Stimulated activated memory B cell treated with anti-CD40 and anti-IgM and Interleukin-4, amounts not matched to agents 10 μg/mL and 1 μg/mL and 100 μg/mL, for 72 hours (primary cell): Measurements from ENCODE around the gene AEBP2.
"Not testable (repeated sequence)": the region's sequence is repeated elsewhere in the genome, so short reads cannot be mapped to it uniquely, and the experiment has no call there.

Experiments used
- ATAC-seq: fragments of 150-1000 bp; cut with Tn5 transposase; 2 replicates; pipeline ENCODE4 v1.10.0; 2021
- H3K27ac Mint-ChIP-seq: one replicate; pipeline ENCODE4 v1.8.0; 2022; ENCODE audit warnings: mild to moderate bottlenecking, mixed read lengths
- H3K27me3 Mint-ChIP-seq: one replicate; pipeline ENCODE4 v1.8.0; 2022; ENCODE audit warnings: mixed read lengths
- H3K36me3 Mint-ChIP-seq: one replicate; pipeline ENCODE4 v1.8.0; 2022; ENCODE audit warnings: mixed read lengths
- H3K4me1 Mint-ChIP-seq: one replicate; pipeline ENCODE4 v1.8.0; 2022; ENCODE audit warnings: mixed read lengths
- H3K4me3 Mint-ChIP-seq: one replicate; pipeline ENCODE4 v1.8.0; 2022; ENCODE audit warnings: mild to moderate bottlenecking, moderate library complexity, mixed read lengths
- H3K9me3 Mint-ChIP-seq: one replicate; pipeline ENCODE4 v1.8.0; 2022; ENCODE audit warnings: mixed read lengths

AEBP2 gene

GRCh38 chr12:19439059-19440018 lies at the start of gene AEBP2:
TSS of gene AEBP2 (plus strand) at chr12:19439492. CDS start at chr12:19439700, 208 bp downstream.
- Mint-ChIP-seq H3K36me3 (peaks cover 7% of the 10 kb centered on the region), H3K4me3 (peak within 1 kb of the TSS; percentile 93), H3K9me3 (no peaks in the 10 kb centered on the region), H3K27ac (peak within 1 kb of the TSS; percentile 94), H3K4me1 (peaks cover 20% of the 10 kb centered on the region), H3K27me3 (no peaks in the 10 kb centered on the region)
- ATAC-seq: peak; percentile 95

- H3K9me3 Mint-ChIP-seq: no peaks in the 10 kb centered on the region
- H3K4me1 Mint-ChIP-seq: no peaks in the 10 kb centered on the region
- no peak overlapping the region for H3K27ac Mint-ChIP-seq
- no peak overlapping the region for H3K4me3 Mint-ChIP-seq
- no peaks in the 10 kb centered on the region for H3K27me3 Mint-ChIP-seq
- no peak for ATAC-seq
- no peaks in the 10 kb centered on the region for H3K36me3 Mint-ChIP-seq
These were observed 49.2 kb upstream of the AEBP2 start for GRCh38 chr12:19390051-19390598.

- not testable (repeated sequence) for H3K4me1 Mint-ChIP-seq, H3K36me3 Mint-ChIP-seq, H3K9me3 Mint-ChIP-seq, H3K27me3 Mint-ChIP-seq, H3K4me3 Mint-ChIP-seq, ATAC-seq, H3K27ac Mint-ChIP-seq
These were observed 46.6 kb upstream of the AEBP2 start for GRCh38 chr12:19392644-19393043.

GRCh38 chr12:19394385-19394784 lies 44.9 kb upstream of the AEBP2 start:
- Mint-ChIP-seq H3K9me3 (no peaks in the 10 kb centered on the region), H3K4me3 (no peak overlapping the region), H3K27me3 (no peaks in the 10 kb centered on the region), H3K4me1 (no peaks in the 10 kb centered on the region), H3K27ac (no peak overlapping the region), H3K36me3 (no peaks in the 10 kb centered on the region)
- no peak for ATAC-seq

GRCh38 chr12:19397534-19397933 lies 41.8 kb upstream of the AEBP2 start:
- H3K27ac Mint-ChIP-seq: no peak overlapping the region
- no peak overlapping the region for H3K4me3 Mint-ChIP-seq
- no peaks in the 10 kb centered on the region for H3K36me3 Mint-ChIP-seq
- ATAC-seq: no peak
- H3K9me3 Mint-ChIP-seq: no peaks in the 10 kb centered on the region
- no peaks in the 10 kb centered on the region for H3K27me3 Mint-ChIP-seq
- no peaks in the 10 kb centered on the region for H3K4me1 Mint-ChIP-seq

- no peak overlapping the region for H3K4me3 Mint-ChIP-seq
- no peaks in the 10 kb centered on the region for H3K36me3 Mint-ChIP-seq
- H3K9me3 Mint-ChIP-seq: no peaks in the 10 kb centered on the region
- H3K27ac Mint-ChIP-seq: no peak overlapping the region
- no peaks in the 10 kb centered on the region for H3K4me1 Mint-ChIP-seq
- no peaks in the 10 kb centered on the region for H3K27me3 Mint-ChIP-seq
- no peak for ATAC-seq
These were observed 40.6 kb upstream of the AEBP2 start for GRCh38 chr12:19398376-19399363.

GRCh38 chr12:19400649-19401285 lies 38.5 kb upstream of the AEBP2 start:
- H3K27me3 Mint-ChIP-seq, H3K27ac Mint-ChIP-seq, H3K36me3 Mint-ChIP-seq, H3K9me3 Mint-ChIP-seq, H3K4me3 Mint-ChIP-seq, H3K4me1 Mint-ChIP-seq, ATAC-seq: not testable (repeated sequence)

- Mint-ChIP-seq H3K27me3 (no peaks in the 10 kb centered on the region), H3K4me1 (no peaks in the 10 kb centered on the region), H3K9me3 (peaks cover 3% of the 10 kb centered on the region), H3K36me3 (no peaks in the 10 kb centered on the region), H3K4me3 (no peak overlapping the region), H3K27ac (no peak overlapping the region)
- ATAC-seq: no peak
These were observed 37.1 kb upstream of the AEBP2 start for GRCh38 chr12:19402211-19402610.

- Mint-ChIP-seq H3K36me3 (no peaks in the 10 kb centered on the region), H3K27ac (no peak overlapping the region), H3K9me3 (peaks cover 3% of the 10 kb centered on the region), H3K4me3 (no peak overlapping the region), H3K27me3 (no peaks in the 10 kb centered on the region), H3K4me1 (no peaks in the 10 kb centered on the region)
- ATAC-seq: no peak
These were observed 36.4 kb upstream of the AEBP2 start for GRCh38 chr12:19402743-19403431.

- Mint-ChIP-seq H3K36me3 (no peaks in the 10 kb centered on the region), H3K27ac (no peak overlapping the region), H3K27me3 (no peaks in the 10 kb centered on the region), H3K9me3 (peaks cover 3% of the 10 kb centered on the region), H3K4me3 (no peak overlapping the region), H3K4me1 (no peaks in the 10 kb centered on the region)
- no peak for ATAC-seq
These were observed 34.9 kb upstream of the AEBP2 start for GRCh38 chr12:19404242-19404880.

GRCh38 chr12:19409376-19409775 lies 29.9 kb upstream of the AEBP2 start:
- H3K9me3 Mint-ChIP-seq: no peaks in the 10 kb centered on the region
- no peaks in the 10 kb centered on the region for H3K36me3 Mint-ChIP-seq
- no peak for ATAC-seq
- no peak overlapping the region for H3K27ac Mint-ChIP-seq
- H3K4me3 Mint-ChIP-seq: no peak overlapping the region
- no peaks in the 10 kb centered on the region for H3K4me1 Mint-ChIP-seq
- no peaks in the 10 kb centered on the region for H3K27me3 Mint-ChIP-seq

GRCh38 chr12:19410211-19410610 lies 29.1 kb upstream of the AEBP2 start:
- Mint-ChIP-seq H3K27me3 (no peaks in the 10 kb centered on the region), H3K36me3 (no peaks in the 10 kb centered on the region), H3K4me3 (no peak overlapping the region), H3K9me3 (no peaks in the 10 kb centered on the region), H3K27ac (no peak overlapping the region), H3K4me1 (no peaks in the 10 kb centered on the region)
- ATAC-seq: no peak

GRCh38 chr12:19410629-19411185 lies 28.6 kb upstream of the AEBP2 start:
- Mint-ChIP-seq H3K27me3 (no peaks in the 10 kb centered on the region), H3K27ac (no peak overlapping the region), H3K9me3 (no peaks in the 10 kb centered on the region), H3K4me3 (no peak overlapping the region), H3K4me1 (no peaks in the 10 kb centered on the region), H3K36me3 (no peaks in the 10 kb centered on the region)
- ATAC-seq: no peak
